SK-N-SH (cell line): Measurements from ENCODE around the gene SPON1. TPM values are rescaled to one million over a fixed set of nuclear protein-coding genes. Genes with fewer than 3 reads are reported as not detected.

Experiments
- CTCF ChIA-PET: fragments of 300-600, 350-600 bp; formaldehyde crosslinking; extraction: SDS; loops from one replicate; lab custom pipeline; 2021; lab: Yijun Ruan, JAX
- POLR2A ChIA-PET: fragments of 350-600 bp; sonication (Branson Sonifier 250); formaldehyde crosslinking; extraction: SDS; loops from one replicate; lab custom pipeline; 2020; ENCODE audit warnings: antibody characterized with exemption, inconsistent platforms; lab: Yijun Ruan, JAX
- DNase-seq: peaks from one replicate; pipeline ENCODE4 v3.0.0; 2012
- H2AFZ ChIP-seq: fragments of 200-600 bp; sonication (generic); 2 replicates; pipeline ENCODE4 v1.8.1; 2016; ENCODE audit warnings: antibody characterized with exemption, mild to moderate bottlenecking, low read depth
- H3F3A ChIP-seq: fragments of 200-600 bp; sonication (generic); replicated peaks from 2 replicates; pipeline ENCODE3; 2016; ENCODE audit warnings: antibody characterized with exemption, mild to moderate bottlenecking; ENCODE audit not compliant: insufficient read depth
- H3K27ac ChIP-seq, 2 experiments: fragments of 200-500 bp in 1 of 2; fragments of 200-600 bp in 1 of 2; sonication (Bioruptor generic) in 1 of 2; sonication (generic), shearing (Covaris generic) in 1 of 2; 2 replicates each; pipeline versions ENCODE4 v1.5.1 to v1.6.1; 2014 to 2016; ENCODE audit warnings: low read depth in 2 of 2, inconsistent platforms in 1 of 2, low read length in 1 of 2, mild to moderate bottlenecking in 1 of 2, mixed read lengths in 1 of 2
- H3K27me3 ChIP-seq: fragments of 200-600 bp; sonication (generic), shearing (Covaris generic); 2 replicates; pipeline ENCODE4 v1.6.1; 2016; ENCODE audit warnings: mixed run types; ENCODE audit not compliant: insufficient read depth
- H3K36me3 ChIP-seq, 2 experiments: fragments of 200-500 bp in 1 of 2; fragments of 200-600 bp in 1 of 2; sonication (Bioruptor generic) in 1 of 2; sonication (generic) in 1 of 2; replicated peaks in 1 of 2; 2 replicates each; pipeline versions ENCODE3 to v1.5.1; 2014 to 2016; ENCODE audit warnings: low read length in 1 of 2, mild to moderate bottlenecking in 1 of 2; ENCODE audit not compliant: insufficient read depth in 2 of 2, control insufficient read depth in 1 of 2
- H3K4me1 ChIP-seq, 2 experiments: fragments of 200-500 bp in 1 of 2; fragments of 200-600 bp in 1 of 2; sonication (Bioruptor generic) in 1 of 2; sonication (generic), shearing (Covaris generic) in 1 of 2; 2 replicates each; pipeline versions ENCODE4 v1.5.1 to v1.6.1; 2014 to 2016; ENCODE audit warnings: low read depth in 1 of 2, low read length in 1 of 2, mixed run types in 1 of 2; ENCODE audit not compliant: insufficient read depth in 2 of 2, control insufficient read depth in 1 of 2
- H3K4me2 ChIP-seq: fragments of 200-600 bp; sonication (generic), shearing (Covaris generic); 2 replicates; pipeline ENCODE4 v1.6.1; 2017; ENCODE audit warnings: mixed run types
- H3K4me3 ChIP-seq, 2 experiments: fragments of 200-500 bp in 1 of 2; fragments of 200-600 bp in 1 of 2; sonication (Bioruptor generic) in 1 of 2; sonication (generic), shearing (Covaris generic) in 1 of 2; 2 replicates each; pipeline versions ENCODE4 v1.5.1 to v1.8.1; 2014 to 2016; ENCODE audit warnings: low read depth in 2 of 2, inconsistent platforms in 1 of 2, low read length in 1 of 2, mild to moderate bottlenecking in 1 of 2, mixed read lengths in 1 of 2, moderate library complexity in 1 of 2
- H3K79me2 ChIP-seq: fragments of 200-600 bp; sonication (generic); 2 replicates; pipeline ENCODE4 v1.8.1; 2017; ENCODE audit warnings: mild to moderate bottlenecking; ENCODE audit not compliant: insufficient read depth
- H3K9ac ChIP-seq: fragments of 200-600 bp; sonication (generic); 2 replicates; pipeline ENCODE4 v1.6.1; 2017; ENCODE audit warnings: mixed run types
- H3K9me2 ChIP-seq: fragments of 200-600 bp; sonication (generic); 2 replicates; pipeline ENCODE4 v1.6.1; 2017; ENCODE audit warnings: mixed run types
- H3K9me3 ChIP-seq: fragments of 200-600 bp; sonication (generic); 2 replicates; pipeline ENCODE4 v1.6.1; 2017; ENCODE audit warnings: mixed run types, mild to moderate bottlenecking, moderate library complexity
- H4K20me1 ChIP-seq: fragments of 200-600 bp; sonication (generic); 2 replicates; pipeline ENCODE4 v1.6.1; 2017; ENCODE audit warnings: mild to moderate bottlenecking, mixed run types; ENCODE audit not compliant: insufficient read depth
- ELF1 ChIP-seq: IDR thresholded peaks from 2 replicates; pipeline ENCODE4 v1.4.0; 2012
- EP300 ChIP-seq, 2 experiments: IDR thresholded peaks; 2 replicates each; pipeline versions ENCODE4 v1.4.0 to v1.6.1; 2012; ENCODE audit warnings: borderline replicate concordance in 1 of 2, low read depth in 1 of 2, low read length in 1 of 2
- FOXJ3 ChIP-seq: sonication (generic); formaldehyde crosslinking; IDR thresholded peaks from 2 replicates; pipeline ENCODE4 v1.5.1; 2020; ENCODE audit warnings: mild to moderate bottlenecking, missing genetic modification reagents
- GATA2 ChIP-seq: sonication (generic); formaldehyde crosslinking; IDR thresholded peaks from 2 replicates; pipeline ENCODE4 v1.5.0; 2020; ENCODE audit warnings: mild to moderate bottlenecking, missing genetic modification reagents
- MEF2A ChIP-seq: IDR thresholded peaks from 2 replicates; pipeline ENCODE4 v1.4.0; 2012; ENCODE audit warnings: low read depth, borderline replicate concordance
- MXI1 ChIP-seq: IDR thresholded peaks from 2 replicates; pipeline ENCODE4 v1.6.1; 2012; ENCODE audit warnings: mild to moderate bottlenecking, low read depth, low read length, improper control_type of control experiment
- RAD21 ChIP-seq: IDR thresholded peaks from 2 replicates; pipeline ENCODE4 v1.6.1; 2012; ENCODE audit warnings: mild to moderate bottlenecking, low read length
- RCOR1 ChIP-seq: fragments of 150-350 bp; IDR thresholded peaks from 2 replicates; pipeline ENCODE4 v1.6.1; 2017; ENCODE audit warnings: antibody characterized with exemption, low read length
- RFX5 ChIP-seq: IDR thresholded peaks from 2 replicates; pipeline ENCODE4 v1.6.1; 2012; ENCODE audit warnings: mild to moderate bottlenecking, improper control_type of control experiment, low read length
- SIN3A ChIP-seq: IDR thresholded peaks from 2 replicates; pipeline ENCODE4 v1.6.1; 2012; ENCODE audit warnings: low read depth, mild to moderate bottlenecking, low read length, moderate library complexity, borderline replicate concordance
- WGBS: methylation state at CpG from one replicate; pipeline ENCODE4 v1.1.6; 2017; ENCODE audit warnings: low lambda C conversion rate; 5-methylcytosine and 5-hydroxymethylcytosine counted together
- polyA plus RNA-seq, 3 experiments: library from polyadenylated mRNA; depleted of rRNA; stranded (reverse); fragments of >200 nt; gene quantifications; 2 replicates each; pipeline ENCODE4 v1.2.3, GENCODE V29; 2012

The SPON1 gene
- polyA plus RNA-seq, 1 of the 3 experiments (the other 2 are of a cell fraction) = not detected

DNA sequence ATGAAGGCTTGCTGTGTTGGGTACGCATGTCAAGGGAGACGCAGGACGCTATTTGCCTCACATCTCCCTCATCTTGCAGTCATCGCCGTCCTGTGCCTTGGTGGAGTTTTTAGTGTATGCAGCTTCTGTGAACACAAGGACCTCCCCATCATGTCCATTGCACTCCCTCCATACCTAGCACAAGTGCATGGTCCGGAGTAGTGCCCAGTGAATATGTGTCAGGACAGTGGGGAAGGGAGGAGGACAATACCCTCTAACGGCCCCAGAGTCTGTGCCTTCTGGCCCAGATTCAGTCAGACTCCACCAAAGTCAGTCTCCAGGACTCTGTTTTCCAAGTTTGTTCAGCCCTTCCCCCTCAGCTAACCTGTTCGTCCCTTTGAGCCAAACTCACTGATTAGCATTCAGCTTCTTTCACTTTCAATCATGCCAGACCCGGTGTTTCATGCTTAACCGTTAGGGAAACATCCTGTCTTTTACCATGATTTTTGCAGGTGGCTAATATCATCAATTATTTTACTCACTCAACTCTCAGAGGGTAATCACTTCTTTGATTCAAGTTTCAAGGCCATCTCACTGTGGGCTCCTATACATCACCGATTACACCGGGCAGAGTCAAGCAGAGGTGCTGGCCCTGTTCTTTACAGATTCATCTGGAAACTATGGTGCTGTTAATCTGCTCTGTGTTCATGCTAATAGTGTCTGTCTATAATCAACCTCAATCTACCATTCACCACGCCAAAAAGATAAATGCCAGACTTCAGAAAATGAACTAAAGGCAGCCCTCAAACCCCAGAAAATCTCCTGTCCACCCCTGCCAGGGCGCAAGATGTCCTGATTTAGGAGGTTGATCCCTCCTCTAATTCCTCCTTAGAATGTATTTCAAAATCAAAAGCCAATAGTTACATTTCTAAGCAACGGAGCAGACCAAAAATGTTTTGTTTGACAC lies 240.0 kb downstream of the SPON1 start:
- peak; percentile 43 for DNase-seq
- Histone ChIP-seq H3K79me2 (no peaks in the 10 kb centered on the region), H3K9me2 (no peaks in the 10 kb centered on the region), H3K9ac (no peak overlapping the region), H3K4me2 (no peak overlapping the region; the same call in 1 of the 2 replicates), H4K20me1 (no peaks in the 10 kb centered on the region), H3K4me1 (peaks cover 0 to 23% of the 10 kb centered on the region in 2 experiments; a peak in 2 of 4 replicates), H3K27me3 (no peaks in the 10 kb centered on the region; the same call in 1 of the 2 replicates), H3K9me3 (no peaks in the 10 kb centered on the region), H3K4me3 (peak overlapping the region; percentile 6 to 35; a peak in 3 of 4 replicates), H3F3A (no peaks in the 10 kb centered on the region), H3K36me3 (no peaks in the 10 kb centered on the region), H3K27ac (peak overlapping the region in 1 of 2 experiments; percentile 65; a peak in 2 of 4 replicates), H2AFZ (no peak overlapping the region)
- 31% methylated on average over 13 of the region's 15 CpGs for WGBS
- TF ChIP-seq MXI1 (no peak), GATA2 (CRISPR knock-in tag) (peak; percentile 84), EP300 (IDR thresholded peaks at IDR 0.05; ENCODE audit: borderline replicate concordance in 1 of 2, low read depth in 1 of 2, low read length in 1 of 2) (peak in 1 of 2 experiments; percentile 89; a peak in 2 of 4 replicates), MEF2A (no peak), FOXJ3 (CRISPR knock-in tag) (0 out of 2 replicates have a peak, but pooled peaks have one; percentile 21), RCOR1 (peak; percentile 32; the same call in 1 of the 2 replicates), RFX5 (no peak)
- ChIA-PET CTCF (interaction anchor here (0.8 kb wide), 1 partner anchor 53 kb away, joined by 3 read pairs; no protein-coding TSS in a partner anchor), POLR2A (no interaction called here)

DNA sequence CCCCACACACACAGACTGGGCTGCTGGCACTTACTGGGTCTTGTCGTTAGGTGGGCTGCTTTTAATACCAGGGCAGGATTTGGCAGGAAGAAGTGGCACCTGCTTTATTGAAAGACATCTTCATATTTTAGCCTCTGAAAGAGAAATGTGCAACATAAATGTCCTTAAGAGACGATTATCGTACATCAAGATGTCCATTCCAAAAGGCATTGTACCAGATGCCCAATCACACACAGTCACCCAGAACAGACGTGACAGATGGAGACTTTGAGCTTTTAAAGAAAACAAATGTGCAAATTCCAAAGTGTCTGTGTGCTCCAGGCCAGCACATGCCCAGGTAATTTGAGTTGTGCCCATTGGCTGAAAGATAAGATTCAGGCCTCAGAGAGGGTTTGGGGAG lies 240.8 kb downstream of the SPON1 start:
- Histone ChIP-seq H2AFZ (no peak overlapping the region), H3K27ac (peak overlapping the region in 1 of 2 experiments; percentile 65; a peak in 2 of 4 replicates), H3K27me3 (no peaks in the 10 kb centered on the region; the same call in 1 of the 2 replicates), H4K20me1 (no peaks in the 10 kb centered on the region), H3K4me1 (peaks cover 0 to 23% of the 10 kb centered on the region in 2 experiments; a peak in 2 of 4 replicates), H3K4me2 (no peak overlapping the region; the same call in 1 of the 2 replicates), H3K4me3 (no peak overlapping the region), H3K36me3 (no peaks in the 10 kb centered on the region), H3K9me3 (no peaks in the 10 kb centered on the region), H3K79me2 (no peaks in the 10 kb centered on the region), H3K9ac (no peak overlapping the region), H3K9me2 (no peaks in the 10 kb centered on the region), H3F3A (no peaks in the 10 kb centered on the region)
- ChIA-PET CTCF (interaction anchor here (0.8 kb wide), 1 partner anchor 232 kb away, joined by 3 read pairs; no protein-coding TSS in a partner anchor), POLR2A (interaction anchor here (0.7 kb wide), 1 partner anchor 8 kb away, joined by 3 read pairs; no protein-coding TSS in a partner anchor)
- peak; percentile 28 for DNase-seq
- TF ChIP-seq ELF1 (no peak), RCOR1 (peak; percentile 73; the same call in 1 of the 2 replicates), GATA2 (CRISPR knock-in tag) (peak; percentile 49; the same call in 1 of the 2 replicates), RAD21 (no peak), RFX5 (no peak), SIN3A (no peak), EP300 (IDR thresholded peaks at IDR 0.05; ENCODE audit: borderline replicate concordance in 1 of 2, low read depth in 1 of 2, low read length in 1 of 2) (peak in 1 of 2 experiments; percentile 62; a peak in 1 of 4 replicates)
- WGBS = 13% methylated on average over 4 of the region's 4 CpGs
